GM19035 (cell line): ENCODE results near the gene NAV2.

Experiments used
- ATAC-seq: cut with Tn5 transposase; IDR thresholded peaks from one replicate; pipeline ENCODE4 v1.9.1; 2021; ENCODE audit not compliant: unreplicated experiment

The NAV2 gene, protein sequence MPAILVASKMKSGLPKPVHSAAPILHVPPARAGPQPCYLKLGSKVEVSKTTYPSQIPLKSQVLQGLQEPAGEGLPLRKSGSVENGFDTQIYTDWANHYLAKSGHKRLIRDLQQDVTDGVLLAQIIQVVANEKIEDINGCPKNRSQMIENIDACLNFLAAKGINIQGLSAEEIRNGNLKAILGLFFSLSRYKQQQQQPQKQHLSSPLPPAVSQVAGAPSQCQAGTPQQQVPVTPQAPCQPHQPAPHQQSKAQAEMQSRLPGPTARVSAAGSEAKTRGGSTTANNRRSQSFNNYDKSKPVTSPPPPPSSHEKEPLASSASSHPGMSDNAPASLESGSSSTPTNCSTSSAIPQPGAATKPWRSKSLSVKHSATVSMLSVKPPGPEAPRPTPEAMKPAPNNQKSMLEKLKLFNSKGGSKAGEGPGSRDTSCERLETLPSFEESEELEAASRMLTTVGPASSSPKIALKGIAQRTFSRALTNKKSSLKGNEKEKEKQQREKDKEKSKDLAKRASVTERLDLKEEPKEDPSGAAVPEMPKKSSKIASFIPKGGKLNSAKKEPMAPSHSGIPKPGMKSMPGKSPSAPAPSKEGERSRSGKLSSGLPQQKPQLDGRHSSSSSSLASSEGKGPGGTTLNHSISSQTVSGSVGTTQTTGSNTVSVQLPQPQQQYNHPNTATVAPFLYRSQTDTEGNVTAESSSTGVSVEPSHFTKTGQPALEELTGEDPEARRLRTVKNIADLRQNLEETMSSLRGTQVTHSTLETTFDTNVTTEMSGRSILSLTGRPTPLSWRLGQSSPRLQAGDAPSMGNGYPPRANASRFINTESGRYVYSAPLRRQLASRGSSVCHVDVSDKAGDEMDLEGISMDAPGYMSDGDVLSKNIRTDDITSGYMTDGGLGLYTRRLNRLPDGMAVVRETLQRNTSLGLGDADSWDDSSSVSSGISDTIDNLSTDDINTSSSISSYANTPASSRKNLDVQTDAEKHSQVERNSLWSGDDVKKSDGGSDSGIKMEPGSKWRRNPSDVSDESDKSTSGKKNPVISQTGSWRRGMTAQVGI (N-terminal part only)

DNA sequence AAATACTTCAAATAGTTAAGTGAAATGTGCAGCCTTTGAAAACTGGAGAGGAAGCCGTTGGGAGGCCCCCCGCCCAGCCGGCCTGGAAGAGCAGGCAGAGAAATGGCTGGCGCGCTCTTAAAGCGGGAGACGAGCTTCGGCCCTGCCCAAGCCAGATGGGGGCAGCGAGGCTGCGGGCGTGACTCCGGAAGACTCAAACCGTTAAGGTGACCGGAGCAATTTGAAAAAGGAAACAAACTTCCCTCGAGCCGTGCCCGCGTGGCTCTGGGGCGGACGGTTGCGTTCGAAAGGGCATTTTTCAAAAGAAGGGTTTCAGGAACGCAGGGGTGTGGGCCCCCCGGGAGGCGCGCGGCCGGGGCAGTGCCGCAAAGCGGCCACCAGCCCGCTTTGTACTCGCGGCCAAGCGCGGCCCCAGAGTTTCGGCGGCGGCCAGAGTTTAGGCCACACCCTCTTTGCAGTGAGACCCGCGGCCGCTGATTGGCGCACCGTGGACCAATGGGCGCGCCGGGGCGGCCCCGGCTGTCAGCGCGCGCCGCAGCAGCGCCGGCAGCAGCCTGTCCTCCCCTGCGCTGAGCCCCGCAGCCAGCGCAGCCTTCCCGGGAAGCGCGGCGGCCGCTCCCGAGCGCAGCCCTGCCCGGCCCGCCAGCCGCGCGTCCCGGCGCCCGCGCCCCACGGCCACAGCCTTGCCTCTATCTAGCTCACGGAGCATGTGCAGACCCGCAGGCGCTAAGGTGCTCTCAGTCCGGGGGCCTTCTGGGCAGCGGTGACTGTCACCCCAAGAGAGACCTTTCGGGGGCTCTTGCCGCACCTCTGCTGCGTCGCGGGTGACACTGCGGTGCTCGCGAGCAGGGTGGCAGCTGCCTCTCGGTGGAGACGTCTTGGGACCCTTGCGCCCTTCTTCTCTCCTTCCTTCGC is at the start of gene NAV2:
NAV2 (plus strand) TSS at position 557 of the 915 bp plus-strand sequence. CDS start 859 bp downstream, outside the sequence.
- peak; percentile 99 for ATAC-seq

DNA sequence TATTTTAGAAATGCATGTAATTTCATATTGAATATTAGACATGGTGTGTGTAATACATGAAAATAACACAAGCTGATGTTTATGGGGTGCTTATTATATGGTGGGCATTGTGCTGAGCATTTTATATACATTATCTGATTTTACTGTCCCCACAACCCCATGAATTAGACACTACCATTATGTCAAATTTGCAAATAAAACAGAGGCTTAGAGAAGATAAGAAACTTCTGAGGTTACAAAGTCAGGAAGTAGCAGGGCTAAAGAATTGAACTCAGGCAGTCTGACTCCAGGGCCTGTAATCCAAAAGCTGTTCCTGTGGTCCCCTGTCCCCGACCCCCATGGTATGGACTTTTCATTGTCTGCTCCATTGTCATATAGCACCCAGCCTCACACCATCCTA is 49.4 kb upstream of the NAV2 start:
- ATAC-seq = no peak

DNA sequence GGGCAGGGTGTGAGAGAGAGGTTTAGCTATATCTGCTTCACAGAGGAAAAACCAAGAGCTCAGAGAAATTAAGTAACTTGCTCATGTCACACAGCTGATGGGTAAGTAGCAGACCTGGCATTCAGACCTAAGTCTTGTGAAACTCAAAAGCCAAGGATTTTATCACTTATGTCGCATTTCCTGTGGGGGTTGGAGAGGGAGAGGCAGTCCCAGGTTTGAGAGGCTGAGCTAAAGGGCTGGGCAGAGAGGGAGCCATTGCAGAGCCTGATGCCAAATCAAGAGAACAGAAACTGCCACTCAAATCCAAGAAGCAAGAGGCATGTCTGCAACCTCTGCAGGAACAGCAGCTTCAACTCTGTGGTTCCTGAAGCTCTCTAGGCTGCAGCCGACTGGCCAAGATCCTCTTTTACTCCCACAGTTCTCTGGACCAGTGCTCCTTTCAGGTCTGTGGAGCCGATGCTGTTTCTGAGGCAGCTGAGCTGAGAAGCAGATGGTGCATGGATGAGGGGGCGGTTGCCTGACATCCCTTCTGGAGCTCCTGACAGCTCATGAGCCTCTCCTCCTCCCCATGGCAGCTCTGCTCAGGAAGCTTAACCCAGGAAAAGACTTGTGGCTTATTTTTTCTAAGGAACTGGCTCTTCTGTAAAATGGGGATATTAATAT is 47.6 kb upstream of the NAV2 start:
- no peak for ATAC-seq

DNA sequence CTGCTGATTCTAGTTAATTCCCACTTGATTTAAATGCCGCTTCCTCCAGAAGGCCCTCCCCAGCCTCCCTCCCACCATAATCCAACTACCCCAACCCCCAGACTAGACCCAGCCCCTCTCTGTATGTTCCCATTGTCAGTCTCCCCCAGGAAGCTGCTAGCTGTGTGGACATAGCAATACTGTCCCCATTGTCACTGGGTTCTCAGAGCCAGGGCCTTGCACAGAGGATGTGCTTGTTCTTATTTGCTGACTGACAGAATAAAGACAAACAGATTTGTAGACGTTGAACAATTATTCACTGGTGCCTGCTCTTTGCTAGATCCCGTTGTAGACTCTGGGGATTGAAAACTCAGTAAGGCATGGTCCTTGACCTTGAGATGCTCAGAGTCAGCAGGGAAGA is 45.7 kb upstream of the NAV2 start:
- ATAC-seq = no peak

DNA sequence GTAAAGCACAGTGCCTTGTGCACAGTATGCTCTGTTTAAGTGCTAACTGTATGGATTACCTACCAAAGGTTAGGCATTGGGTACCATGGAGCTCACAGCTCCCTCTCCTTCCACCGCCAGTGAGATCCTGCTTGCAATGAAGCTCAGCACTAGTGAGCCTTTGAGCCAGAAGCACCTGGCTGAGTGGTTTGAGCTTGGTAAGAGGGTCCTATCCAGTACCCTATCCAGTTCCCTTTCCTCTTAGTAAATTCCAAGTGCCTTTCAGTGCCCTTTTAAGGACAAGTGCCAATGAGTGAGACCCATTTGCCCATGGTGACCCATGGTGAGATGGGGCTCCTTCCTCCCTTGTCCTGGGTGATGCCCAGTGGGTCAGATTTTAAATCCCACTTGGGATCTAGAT is 43.1 kb upstream of the NAV2 start:
- ATAC-seq = no peak

DNA sequence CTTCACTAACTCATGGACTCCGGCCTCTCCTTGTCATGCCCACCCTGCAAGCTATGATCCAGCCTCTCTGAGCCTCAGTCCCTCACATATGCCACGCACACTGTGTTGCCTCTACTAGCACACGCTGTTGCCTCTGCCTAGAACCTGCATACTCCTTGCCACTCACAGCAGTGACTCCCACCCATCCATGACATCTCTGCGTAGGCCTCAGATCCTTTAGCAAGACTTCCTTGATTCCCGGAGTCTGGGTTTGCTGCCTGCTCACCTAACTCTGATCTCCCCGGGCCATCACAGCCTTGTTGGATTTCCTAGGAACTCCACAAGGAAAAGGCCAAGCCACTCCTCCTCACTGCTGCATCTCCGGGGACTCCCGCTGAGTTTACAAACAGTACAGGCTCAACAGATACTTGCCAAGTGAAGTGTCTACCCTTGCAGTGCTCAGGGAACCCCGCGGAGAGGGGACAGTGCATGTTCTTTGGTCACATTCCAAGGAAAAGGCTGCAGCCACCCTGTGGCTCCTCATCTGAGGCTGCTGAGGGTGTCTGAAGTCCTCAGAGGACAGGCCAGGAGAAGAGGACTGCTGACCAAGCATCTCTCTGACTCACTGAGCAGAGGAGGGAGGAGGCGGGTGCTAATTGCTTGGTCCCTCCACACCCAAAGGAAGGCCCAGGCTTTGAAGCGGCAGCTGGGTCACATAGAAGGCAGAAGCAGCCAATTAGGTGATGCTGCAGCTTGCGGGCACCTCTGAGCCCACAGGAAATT is 42.4 kb upstream of the NAV2 start:
- ATAC-seq = no peak

DNA sequence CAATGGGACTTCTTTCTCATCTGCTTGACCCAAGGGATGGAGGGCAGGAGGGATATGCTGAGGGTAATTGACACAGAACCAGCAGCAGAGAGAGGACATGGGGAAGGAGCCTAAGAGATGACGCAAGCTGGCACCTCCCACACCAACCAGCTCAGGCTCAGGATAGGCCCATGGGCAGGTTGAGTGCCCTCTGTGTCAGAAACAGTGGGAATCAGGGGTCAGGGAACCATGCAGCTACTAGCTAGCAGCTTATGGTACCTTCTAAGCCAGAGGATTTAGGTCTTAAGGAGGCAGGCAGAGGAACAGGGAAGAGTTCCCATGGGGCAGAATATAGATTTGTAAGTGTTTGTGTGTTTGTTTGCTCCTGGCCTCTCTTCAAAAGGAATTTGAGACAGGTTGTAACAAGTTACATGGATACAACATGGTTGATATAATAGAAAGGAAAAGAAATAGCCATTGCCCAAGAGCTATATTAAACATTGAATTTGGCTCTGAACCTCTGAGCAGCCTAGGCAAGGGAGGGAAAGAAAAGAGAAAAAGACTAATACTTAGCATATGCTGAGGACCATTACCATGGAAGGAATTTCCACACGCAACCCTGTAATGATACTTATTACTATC is 39.9 kb upstream of the NAV2 start:
- no peak for ATAC-seq

DNA sequence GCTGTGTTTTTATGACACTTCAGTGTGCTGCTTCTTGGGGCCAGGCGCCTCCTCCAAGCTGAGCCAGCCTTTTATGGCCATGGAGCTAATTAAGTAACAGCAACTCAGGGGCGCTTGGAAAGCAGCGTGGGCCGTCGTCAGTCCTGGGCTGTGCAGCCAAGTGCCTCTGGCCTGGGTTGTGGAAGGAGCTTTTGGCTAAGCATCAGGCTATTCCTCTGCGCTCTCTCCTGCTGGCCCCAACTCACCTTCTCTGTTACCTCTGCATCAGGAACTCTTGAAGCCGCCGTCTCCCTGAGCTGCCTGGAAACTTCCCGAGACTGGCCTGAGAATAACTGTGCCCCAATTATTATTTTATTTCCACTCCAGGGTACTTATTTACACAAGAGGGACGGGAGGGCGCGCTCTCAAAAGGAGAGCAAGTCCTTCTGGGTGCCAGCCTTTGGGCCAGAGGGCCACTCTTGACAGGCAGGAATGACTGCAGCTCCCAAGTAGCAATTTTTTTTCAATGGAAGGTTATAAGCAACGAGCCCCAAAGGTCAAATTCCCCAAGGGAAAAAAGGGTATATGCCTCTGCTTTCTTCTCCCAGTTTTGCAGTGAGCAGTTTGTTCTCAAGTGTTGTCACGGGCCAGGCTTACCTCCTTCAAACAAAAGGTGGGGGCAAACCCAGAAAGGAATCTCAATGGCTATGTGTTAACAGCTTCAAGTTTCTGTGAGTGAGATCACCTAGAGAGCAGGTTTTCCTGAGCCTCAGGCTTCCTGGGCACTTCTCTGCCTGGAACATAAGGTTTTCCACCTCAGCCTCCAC is 38.5 kb upstream of the NAV2 start:
- no peak for ATAC-seq

DNA sequence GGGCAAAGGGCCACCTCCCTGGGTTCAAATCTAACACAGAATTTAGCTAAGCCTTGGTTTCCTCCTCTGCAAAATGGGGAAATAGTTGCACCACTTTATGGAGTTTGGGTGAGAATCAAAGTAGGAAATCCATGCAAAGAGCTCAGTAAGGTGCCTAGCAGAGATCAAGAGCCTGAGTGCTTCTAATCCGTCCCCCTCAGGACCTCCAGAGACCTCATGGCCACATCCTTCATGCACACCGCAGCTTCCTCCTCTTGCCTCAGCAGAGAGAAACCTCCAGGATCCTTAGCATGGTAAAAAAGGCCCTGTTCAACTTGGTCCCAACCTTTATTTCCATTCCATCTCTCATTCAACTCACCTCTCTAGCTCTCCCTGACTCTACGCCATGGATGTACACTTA is 37.8 kb upstream of the NAV2 start:
- ATAC-seq = no peak

DNA sequence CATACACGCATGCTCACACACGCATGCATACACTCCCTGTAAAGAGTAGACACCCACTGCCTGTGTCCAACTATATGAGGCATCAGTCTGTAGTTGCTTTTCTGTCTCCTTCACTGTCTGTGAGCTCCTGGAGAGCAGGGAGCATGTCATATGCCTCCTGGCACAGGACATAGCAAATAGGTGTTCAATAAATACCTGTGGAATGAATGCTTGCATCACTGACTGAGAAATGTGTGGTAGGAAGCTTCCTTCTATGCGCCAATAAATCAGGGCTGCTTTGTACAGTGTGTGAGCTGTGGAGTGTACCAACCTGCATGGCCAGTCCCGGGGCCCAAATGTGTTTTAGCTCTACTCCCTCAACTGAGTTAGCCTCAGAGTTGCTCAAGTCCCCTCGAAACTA is 37.2 kb upstream of the NAV2 start:
- no peak for ATAC-seq

DNA sequence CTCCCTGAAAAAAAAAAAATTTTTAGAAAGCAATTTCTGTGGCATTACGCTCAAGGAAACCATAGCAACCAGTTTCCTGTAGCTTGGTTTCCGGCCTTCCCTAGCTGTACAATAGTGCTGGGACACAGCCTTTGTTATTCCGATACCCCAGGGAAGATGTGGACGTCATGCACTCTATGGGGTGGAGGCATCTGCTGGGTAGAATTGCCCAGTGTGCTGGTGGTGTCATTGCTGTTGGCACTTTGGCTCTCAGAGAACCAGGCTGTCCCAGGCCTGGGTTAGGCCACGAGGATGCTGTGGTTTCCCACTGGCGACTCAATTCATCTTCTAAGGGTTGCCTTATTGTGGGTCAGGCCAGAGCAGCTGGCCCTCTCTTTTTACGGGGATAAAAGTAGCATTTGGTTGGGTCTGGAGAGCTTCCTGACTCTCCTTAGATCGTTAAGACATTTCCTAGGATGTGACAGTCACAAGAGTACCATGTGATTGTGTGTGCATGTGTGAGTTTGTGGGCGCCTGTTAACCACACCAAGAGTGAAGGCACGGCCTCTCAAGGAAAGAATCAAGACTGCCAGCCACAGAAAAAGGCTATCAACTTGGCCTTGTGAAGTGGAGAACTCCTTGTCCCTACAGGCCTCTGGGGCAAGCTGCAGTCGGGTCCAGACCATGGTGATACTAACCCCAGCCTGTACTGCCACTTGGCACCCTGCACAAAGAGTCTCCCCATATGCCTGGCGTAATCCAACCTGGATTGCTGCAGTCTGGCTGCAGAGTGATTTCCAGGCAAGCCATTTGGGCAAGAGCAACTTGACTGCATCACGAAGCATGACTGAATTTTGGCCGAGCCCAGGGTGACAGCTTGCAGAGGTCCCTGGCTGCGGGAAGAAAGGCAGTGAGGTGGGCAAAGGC is 35.9 kb upstream of the NAV2 start:
- no peak for ATAC-seq

DNA sequence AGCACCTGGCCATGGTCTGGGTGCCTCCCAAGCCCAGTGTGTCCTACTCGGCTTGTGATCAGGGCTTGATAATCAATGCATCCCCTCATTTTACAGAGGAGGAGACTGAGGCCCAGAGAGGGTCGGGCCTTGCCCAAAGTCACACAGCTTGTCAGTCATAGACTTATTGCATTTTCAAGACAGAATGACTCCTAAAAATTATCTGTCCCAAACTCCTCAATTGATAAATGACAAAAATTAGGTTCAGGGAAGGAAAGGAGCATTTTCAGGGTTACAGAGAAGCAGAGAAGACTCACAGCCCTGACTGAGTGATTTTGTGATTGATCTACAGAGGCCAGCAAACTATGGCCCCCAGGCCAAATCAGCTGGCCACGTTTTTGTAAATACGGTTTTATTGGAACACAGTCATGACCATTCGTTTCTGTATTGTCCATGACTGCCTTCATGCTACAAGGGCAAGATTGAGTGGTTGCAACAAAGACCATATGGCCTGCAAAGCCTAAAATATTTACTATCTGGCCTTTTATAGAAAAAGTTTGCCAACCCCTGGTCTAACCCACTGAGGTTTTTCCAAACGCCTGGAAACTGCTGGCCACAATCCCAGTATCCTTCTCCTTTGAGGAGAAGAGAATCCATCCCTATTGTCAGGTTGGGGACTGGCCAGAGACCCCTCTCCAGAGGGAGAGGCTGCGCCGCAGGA is 35.1 kb upstream of the NAV2 start:
- no peak for ATAC-seq

DNA sequence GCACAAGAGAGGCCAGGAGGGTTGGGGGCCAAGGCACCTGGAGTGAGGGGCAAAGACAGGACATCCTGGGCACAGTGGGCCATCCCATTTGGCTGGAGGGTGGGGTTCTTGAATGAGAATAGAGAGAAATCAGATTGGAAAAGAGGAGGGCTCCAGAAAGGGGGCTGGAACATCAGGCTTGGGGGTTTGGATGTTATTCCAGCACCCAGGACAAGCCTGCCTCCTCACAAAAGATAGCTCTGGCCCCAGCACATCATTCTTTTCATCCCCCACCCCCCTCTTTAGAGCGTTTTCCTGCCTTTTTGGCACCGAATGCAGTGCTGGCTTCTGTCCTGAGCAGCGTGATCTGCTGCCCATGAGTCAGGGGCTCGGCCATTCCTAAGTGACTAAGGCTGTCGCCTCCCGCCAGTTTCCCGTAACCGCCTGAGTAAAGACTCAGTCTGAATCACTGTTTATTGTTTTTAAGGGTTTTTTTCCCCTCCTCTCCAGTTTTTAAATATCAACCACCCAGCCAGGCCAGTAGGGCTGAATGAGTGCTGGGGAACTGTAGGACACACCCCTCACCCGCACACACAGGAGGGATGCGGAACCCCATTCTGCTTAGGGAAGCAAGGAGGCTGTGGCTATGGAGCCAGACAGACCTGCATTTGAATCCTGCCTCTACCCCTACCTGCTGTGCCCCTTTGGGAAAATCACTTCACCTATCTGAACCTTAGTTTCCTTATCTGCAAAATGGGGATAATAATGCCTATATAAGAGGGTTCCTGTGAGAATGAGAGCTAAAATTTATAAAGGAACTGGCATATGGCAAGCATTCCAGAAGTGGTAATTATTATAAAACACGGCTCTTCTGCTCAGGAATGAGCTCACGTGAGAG is 32.4 kb upstream of the NAV2 start:
- ATAC-seq = no peak

DNA sequence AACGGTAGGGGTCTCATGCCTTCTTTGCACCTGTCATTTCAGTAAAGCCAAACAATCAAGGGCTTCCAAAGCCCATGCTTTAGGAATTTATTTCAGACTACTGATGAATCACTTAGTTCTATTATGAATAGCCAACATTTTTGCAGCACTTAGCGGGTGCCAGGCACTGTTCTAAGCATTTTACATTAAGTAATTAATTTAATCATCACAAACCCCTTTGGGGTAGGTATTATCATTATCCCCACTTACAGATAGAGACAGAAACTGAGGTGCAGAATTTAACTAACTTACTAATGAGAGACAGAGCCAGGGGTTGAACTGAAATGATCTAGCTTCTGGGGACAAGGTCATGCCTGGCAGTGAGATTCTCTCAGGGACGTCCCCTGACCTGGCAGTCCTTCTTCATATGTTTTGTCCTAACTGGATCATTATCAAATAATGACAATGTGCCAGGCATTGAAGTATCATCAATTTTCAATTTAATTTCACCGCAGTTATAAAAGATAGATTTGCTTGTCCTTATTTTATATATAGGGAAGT is 31.7 kb upstream of the NAV2 start:
- no peak for ATAC-seq

DNA sequence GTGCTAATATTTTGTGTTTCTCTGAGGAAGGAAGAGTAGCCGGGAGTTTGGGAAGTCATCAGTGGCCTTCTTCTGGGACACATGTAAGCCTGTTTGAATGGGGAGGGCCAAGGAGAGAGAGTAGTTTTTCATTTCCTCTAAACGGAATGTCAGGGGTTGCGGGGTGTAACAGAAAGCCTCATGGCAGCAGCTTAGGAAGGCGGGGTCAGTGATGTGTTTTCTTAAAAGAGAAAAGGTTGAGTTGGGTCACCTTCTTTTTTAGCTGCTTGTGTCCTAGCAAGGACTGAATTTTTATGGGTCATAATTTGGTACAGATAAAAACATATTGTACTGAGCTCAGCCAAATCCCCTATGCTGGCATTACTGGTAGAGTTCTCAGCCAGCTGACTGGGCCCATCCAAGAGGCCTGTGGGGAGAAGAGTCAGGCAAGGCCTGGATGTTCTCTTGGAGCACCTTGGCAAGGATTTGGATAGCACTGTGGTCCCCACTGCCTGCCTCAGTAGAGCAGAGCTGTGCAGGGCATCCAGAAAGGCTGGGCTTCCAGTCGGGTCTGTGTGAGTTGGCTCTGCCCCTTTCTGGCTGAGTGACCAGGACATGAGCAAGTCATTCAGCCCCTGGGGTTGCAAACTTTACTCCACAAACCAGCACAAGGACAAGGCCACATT is 29.4 kb upstream of the NAV2 start:
- ATAC-seq = no peak
